GM18907 (cell line): ENCODE data around the gene PKDCC.

ENCODE experiments used
- ATAC-seq: cut with Tn5 transposase; IDR thresholded peaks from one replicate; pipeline ENCODE4 v1.9.1; 2021; ENCODE audit warnings: mild to moderate bottlenecking, moderate library complexity; ENCODE audit not compliant: unreplicated experiment

The PKDCC gene

GRCh38 chr2:42102591-42103450 lies 55.0 kb downstream of the PKDCC start:
- peak; percentile 9 for ATAC-seq

- ATAC-seq: no peak
Measured at GRCh38 chr2:42103829-42104228, 56.0 kb downstream of the PKDCC start.

- ATAC-seq: no peak
Measured at GRCh38 chr2:42104621-42105020, 56.8 kb downstream of the PKDCC start.

GRCh38 chr2:42105330-42106256 lies 57.8 kb downstream of the PKDCC start:
- ATAC-seq: peak; percentile 54

- no peak for ATAC-seq
Measured at GRCh38 chr2:42106257-42106816, 58.5 kb downstream of the PKDCC start.

GRCh38 chr2:42107249-42108042 lies 59.6 kb downstream of the PKDCC start:
- no peak for ATAC-seq
